K562 (cell line): ENCODE results near the gene ARHGAP22. TPM values are rescaled to one million over a fixed set of nuclear protein-coding genes. Genes with fewer than 3 reads are reported as not detected.
A peak's percentile ranks its signal among the peaks of the same experiment; 100 is the strongest.

ENCODE experiments used
- CBX5 ChIP-seq: IDR thresholded peaks from 2 replicates; pipeline ENCODE4 v1.6.1; 2014; ENCODE audit warnings: low read depth, borderline replicate concordance
- DIDO1 ChIP-seq: fragments of 450-650 bp; IDR thresholded peaks from 2 replicates; pipeline ENCODE4 v1.6.1; 2016; ENCODE audit warnings: low read depth, missing biosample characterization, missing genetic modification characterization
- HNRNPK ChIP-seq: fragments of 200-400 bp; formaldehyde crosslinking; IDR thresholded peaks from one replicate; pipeline ENCODE4 v1.6.1; 2018; ENCODE audit warnings: mild to moderate bottlenecking, low read depth, low read length; ENCODE audit not compliant: poor library complexity, severe bottlenecking
- ILK ChIP-seq: fragments of 450-650 bp; IDR thresholded peaks from 2 replicates; pipeline ENCODE4 v1.6.1; 2016; ENCODE audit warnings: missing genetic modification characterization, low read depth, mild to moderate bottlenecking, missing compliant biosample characterization, moderate library complexity, borderline replicate concordance
- NFIX ChIP-seq: fragments of 250-450 bp; sonication (Bioruptor Pico); IDR thresholded peaks from 2 replicates; pipeline ENCODE4 v1.4.0; 2020; ENCODE audit warnings: low read depth, mild to moderate bottlenecking, moderate library complexity
- SAP30 ChIP-seq: fragments of 200-600 bp; sonication (generic); IDR thresholded peaks from 2 replicates; pipeline ENCODE4 v1.6.1; 2012; ENCODE audit warnings: borderline replicate concordance, low read depth, mild to moderate bottlenecking, moderate library complexity, low read length, control low read depth, inconsistent platforms; ENCODE audit not compliant: insufficient read depth, poor library complexity, severe bottlenecking
- SP1 ChIP-seq: sonication (generic); formaldehyde crosslinking; IDR thresholded peaks from 2 replicates; pipeline ENCODE4 v1.8.1; 2022; ENCODE audit warnings: mild to moderate bottlenecking, missing genetic modification reagents
- SRSF7 ChIP-seq: fragments of 200-400 bp; formaldehyde crosslinking; optimal IDR thresholded peaks from 2 replicates; pipeline ENCODE3; 2017; ENCODE audit warnings: mild to moderate bottlenecking, low read depth, low read length
- U2AF1 ChIP-seq: fragments of 200-400 bp; formaldehyde crosslinking; optimal IDR thresholded peaks from 2 replicates; pipeline ENCODE3; 2017; ENCODE audit warnings: mild to moderate bottlenecking, low read depth, low read length, moderate library complexity
- YY1 ChIP-seq, 3 experiments: IDR thresholded peaks; 2 replicates each; pipeline ENCODE4 v1.6.1; 2011; ENCODE audit warnings: low read length in 2 of 3, mild to moderate bottlenecking in 2 of 3, moderate library complexity in 2 of 3, borderline replicate concordance in 1 of 3, control low read depth in 1 of 3, low read depth in 1 of 3; ENCODE audit not compliant: insufficient read depth in 3 of 3, insufficient replicate concordance in 2 of 3, control insufficient read depth in 1 of 3, insufficient read length in 1 of 3; ENCODE audit errors: extremely low read depth in 1 of 3
- ZBTB33 ChIP-seq: sonication (generic); formaldehyde crosslinking; IDR thresholded peaks from 2 replicates; pipeline ENCODE4 v1.8.1; 2023; ENCODE audit warnings: mild to moderate bottlenecking, missing genetic modification reagents
- ZEB2 ChIP-seq: fragments of 450-650 bp; IDR thresholded peaks from 2 replicates; pipeline ENCODE4 v1.6.1; 2016
- ZNF316 ChIP-seq: fragments of 450-650 bp; IDR thresholded peaks from 2 replicates; pipeline ENCODE4 v1.6.1; 2016
- ZNF408 ChIP-seq: fragments of 250-450 bp; sonication (Bioruptor Pico); IDR thresholded peaks from 2 replicates; pipeline ENCODE4 v1.4.0; 2020; ENCODE audit warnings: low read depth, mild to moderate bottlenecking, moderate library complexity
- ZNF436 ChIP-seq: fragments of 250-450, 450-650 bp; sonication (Bioruptor Pico); formaldehyde crosslinking; IDR thresholded peaks from 2 replicates; pipeline ENCODE4 v1.7.0; 2020; ENCODE audit warnings: mild to moderate bottlenecking
- ZNF696 ChIP-seq: fragments of 250-450 bp; sonication (Bioruptor Pico); conservative IDR thresholded peaks from 2 replicates; pipeline ENCODE4 v1.4.0; 2020; ENCODE audit warnings: mild to moderate bottlenecking, moderate library complexity
- ZNF699 ChIP-seq: fragments of 250-450 bp; sonication (Bioruptor Pico); IDR thresholded peaks from 2 replicates; pipeline ENCODE4 v1.8.0; 2021; ENCODE audit warnings: mild to moderate bottlenecking, moderate library complexity; ENCODE audit not compliant: insufficient replicate concordance
- ZNF778 ChIP-seq: fragments of 450-650 bp; formaldehyde crosslinking; IDR thresholded peaks from 2 replicates; pipeline ENCODE4 v1.4.0; 2020; ENCODE audit warnings: mild to moderate bottlenecking, moderate library complexity
- polyA plus RNA-seq, 8 experiments: library from polyadenylated mRNA; depleted of rRNA in 4 of 8; stranded (reverse) in 5 of 8; unstranded in 3 of 8; fragments of >200 nt; fragmentation: Nextera tagmentation in 2 of 8; fragmentation: Illumina TruSeq in 1 of 8; extraction: Ambion mirVana in 2 of 8; extraction: Trizol in 1 of 8; gene quantifications; 2 replicates each; pipeline versions ENCODE4 v1.2.1 to v1.2.3, GENCODE V29; 2011 to 2014; ENCODE audit warnings: inconsistent platforms in 1 of 8, missing spikeins in 1 of 8
- total RNA-seq, 7 experiments: library from RNA; depleted of rRNA in 6 of 7; stranded (reverse); fragments of >200 nt in 6 of 7; fragmentation: Illumina TruSeq in 2 of 7; extraction: Trizol in 2 of 7; gene quantifications; 2 replicates each; pipeline versions ENCODE4 v1.2.1 to v1.2.3, GENCODE V29; 2011 to 2021; ENCODE audit warnings: low replicate concordance in 1 of 7
- TF ChIP-seq, protein P1 (sequence below), 2 experiments: fragments of 450-650 bp; IDR thresholded peaks; 2 replicates each; pipeline ENCODE4 v1.6.1; 2016; ENCODE audit warnings: mild to moderate bottlenecking in 2 of 2, borderline replicate concordance in 1 of 2, low read depth in 1 of 2, moderate library complexity in 1 of 2

ARHGAP22 gene
- total and polyA plus RNA-seq, 9 of the 15 experiments (the other 6 are each of a cell fraction or from before 2014, with no cell fraction given), result 1.3 to 28.1 (median 12.7) TPM

DNA sequence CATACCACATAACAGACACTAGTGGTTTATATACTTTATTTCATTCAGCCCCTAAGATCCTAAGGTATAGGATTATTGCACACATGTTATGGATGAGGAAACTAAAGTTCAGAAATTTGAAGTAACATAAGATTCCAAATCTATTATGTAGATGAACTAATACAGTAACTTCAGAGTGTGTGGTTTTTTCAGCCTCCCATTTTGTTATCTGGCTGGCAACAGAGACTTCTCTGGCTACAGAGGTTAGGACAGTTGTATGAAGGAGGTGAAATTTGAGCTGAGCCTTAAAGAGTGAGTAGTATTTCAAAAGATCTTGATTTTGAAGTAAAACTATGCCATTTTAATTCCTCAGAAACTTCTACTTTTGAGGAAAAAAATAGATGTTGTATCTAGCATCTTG is 173.0 kb downstream of the ARHGAP22 start (continued):
- no peak for TF ChIP-seq SAP30
- peak in 1 of 3 experiments; percentile 61 for TF ChIP-seq YY1 (IDR thresholded peaks at IDR 0.05; ENCODE audit: borderline replicate concordance in 1 of 3, control insufficient read depth in 1 of 3, extremely low read depth in 1 of 3, insufficient read depth in 3 of 3, insufficient read length in 1 of 3, insufficient replicate concordance in 2 of 3, low read depth in 1 of 3, low read length in 2 of 3)
- no peak for TF ChIP-seq ILK
- no peak for TF ChIP-seq U2AF1
- no peak for TF ChIP-seq ZNF778
- no peak for TF ChIP-seq ZNF699 (CRISPR knock-in tag)
- TF ChIP-seq ZEB2, result no peak
- TF ChIP-seq HNRNPK, result no peak
- no peak for TF ChIP-seq ZBTB33 (CRISPR knock-in tag)
- no peak for TF ChIP-seq ZNF316
- TF ChIP-seq ZNF408 (CRISPR knock-in tag), result no peak
- TF ChIP-seq CBX5, result no peak
- TF ChIP-seq NFIX (CRISPR knock-in tag), result no peak
- no peak for TF ChIP-seq SP1 (CRISPR knock-in tag)
- TF ChIP-seq ZNF436 (CRISPR knock-in tag), result no peak
- TF ChIP-seq SRSF7, result no peak
- TF ChIP-seq DIDO1 (tag), result no peak
- TF ChIP-seq ZNF696 (CRISPR knock-in tag), result no peak
- TF ChIP-seq, protein P1, sequence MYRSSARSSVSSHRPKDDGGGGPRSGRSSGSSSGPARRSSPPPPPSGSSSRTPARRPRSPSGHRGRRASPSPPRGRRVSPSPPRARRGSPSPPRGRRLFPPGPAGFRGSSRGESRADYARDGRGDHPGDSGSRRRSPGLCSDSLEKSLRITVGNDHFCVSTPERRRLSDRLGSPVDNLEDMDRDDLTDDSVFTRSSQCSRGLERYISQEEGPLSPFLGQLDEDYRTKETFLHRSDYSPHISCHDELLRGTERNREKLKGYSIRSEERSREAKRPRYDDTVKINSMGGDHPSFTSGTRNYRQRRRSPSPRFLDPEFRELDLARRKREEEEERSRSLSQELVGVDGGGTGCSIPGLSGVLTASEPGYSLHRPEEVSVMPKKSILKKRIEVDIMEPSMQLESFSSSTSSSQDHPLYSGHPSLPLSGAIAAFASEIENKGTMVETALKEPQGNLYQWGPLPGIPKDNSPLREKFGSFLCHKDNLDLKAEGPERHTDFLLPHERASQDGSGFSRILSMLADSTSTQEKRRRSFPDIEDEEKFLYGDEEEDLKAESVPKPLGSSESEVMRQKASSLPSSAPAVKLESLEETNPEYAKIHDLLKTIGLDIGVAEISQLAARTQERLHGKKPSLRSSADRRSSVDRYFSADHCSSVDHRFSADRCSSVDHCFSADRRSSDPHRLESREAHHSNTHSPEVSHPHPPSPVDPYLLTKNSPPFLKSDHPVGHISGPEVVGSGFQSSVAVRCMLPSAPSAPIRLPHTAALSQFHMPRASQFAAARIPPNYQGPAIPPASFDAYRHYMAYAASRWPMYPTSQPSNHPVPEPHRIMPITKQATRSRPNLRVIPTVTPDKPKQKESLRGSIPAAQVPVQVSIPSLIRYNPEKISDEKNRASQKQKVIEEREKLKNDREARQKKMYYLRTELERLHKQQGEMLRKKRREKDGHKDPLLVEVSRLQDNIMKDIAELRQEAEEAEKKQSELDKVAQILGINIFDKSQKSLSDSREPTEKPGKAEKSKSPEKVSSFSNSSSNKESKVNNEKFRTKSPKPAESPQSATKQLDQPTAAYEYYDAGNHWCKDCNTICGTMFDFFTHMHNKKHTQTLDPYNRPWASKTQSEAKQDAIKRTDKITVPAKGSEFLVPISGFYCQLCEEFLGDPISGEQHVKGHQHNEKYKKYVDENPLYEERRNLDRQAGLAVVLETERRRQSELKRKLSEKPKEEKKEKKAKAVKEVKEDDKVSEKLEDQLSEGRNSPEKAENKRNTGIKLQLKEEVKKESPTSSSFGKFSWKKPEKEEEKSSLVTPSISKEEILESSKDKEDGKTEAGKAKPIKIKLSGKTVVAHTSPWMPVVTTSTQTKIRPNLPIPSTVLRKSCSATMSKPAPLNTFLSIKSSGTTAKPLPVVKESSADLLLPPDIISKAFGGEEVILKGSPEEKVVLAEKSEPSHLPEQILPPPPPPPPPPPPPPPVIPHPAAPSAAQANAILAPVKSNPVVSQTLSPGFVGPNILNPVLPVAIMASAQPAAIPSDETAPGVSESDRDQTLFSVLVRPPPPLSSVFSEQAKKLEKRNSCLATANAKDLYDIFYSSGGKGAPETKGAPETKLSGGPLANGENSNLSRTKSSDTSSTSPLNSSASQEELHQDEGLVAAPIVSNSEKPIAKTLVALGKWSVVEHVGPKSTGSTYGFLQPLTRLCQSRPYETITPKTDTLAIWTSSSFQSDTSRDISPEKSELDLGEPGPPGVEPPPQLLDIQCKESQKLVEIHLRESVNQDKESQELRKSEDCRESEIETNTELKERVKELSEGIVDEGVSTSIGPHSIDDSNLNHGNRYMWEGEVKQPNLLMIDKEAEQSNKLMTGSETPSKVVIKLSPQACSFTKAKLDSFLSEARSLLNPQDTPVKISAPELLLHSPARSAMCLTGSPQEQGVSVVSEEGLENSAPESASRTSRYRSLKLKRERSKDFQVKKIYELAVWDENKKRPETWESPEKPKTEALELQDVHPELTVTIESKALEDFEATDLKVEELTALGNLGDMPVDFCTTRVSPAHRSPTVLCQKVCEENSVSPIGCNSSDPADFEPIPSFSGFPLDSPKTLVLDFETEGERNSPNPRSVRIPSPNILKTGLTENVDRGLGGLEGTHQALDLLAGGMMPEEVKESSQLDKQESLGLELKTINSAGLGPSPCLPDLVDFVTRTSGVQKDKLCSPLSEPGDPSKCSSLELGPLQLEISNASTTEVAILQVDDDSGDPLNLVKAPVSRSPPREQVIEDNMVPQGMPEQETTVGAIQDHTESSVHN (IDR thresholded peaks at IDR 0.05; ENCODE audit: borderline replicate concordance in 1 of 2, low read depth in 1 of 2), result no peak
